Measurements from ENCODE around the gene SRSF5. TPM values are rescaled to one million over a fixed set of nuclear protein-coding genes. Genes with fewer than 3 reads are reported as not detected.

Gene SRSF5
- total and polyA plus RNA-seq, 5 donors from 2014 or later, result 909 to 1,477 (median 1,209) TPM

DNA sequence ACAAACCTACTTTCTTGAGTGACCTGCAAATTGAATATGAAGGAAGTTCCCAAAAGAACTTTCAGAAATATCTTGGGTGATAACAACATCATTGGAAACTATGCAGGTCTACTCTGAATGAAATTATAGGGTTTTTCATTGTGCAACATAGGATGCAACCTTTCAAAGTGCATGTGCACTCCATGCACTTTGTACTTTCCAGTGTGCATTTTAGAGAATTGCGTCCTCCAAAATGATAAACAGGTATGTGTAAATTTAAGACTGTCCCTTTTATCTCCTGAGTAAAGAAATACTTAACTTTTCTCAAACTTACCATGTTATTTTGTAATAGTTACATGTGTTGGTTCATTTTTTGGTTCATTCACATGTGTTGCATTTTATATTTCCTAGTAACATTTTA lies 13.2 kb downstream of the SRSF5 start:
- no peak for ATAC-seq (ENCODE audit: low read depth in 2 of 2)

DNA sequence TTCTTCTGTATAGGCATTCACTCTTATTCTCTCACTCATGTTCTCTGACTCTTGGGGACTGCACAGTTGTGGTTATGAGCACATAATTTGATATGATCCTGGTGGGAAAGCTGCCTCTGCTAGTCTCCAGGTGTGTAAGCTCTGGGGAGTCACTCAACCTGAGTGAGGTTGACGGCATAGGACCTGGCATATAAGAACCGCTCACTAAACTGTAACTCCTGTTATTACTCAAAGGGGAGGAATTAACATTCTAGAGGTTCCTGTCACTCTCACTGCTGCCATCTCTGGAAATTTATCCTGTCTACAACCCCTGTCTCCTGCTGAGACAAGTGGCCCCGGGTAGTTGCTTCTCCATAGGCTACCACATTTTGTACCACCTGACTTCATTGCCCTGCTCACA lies 14.0 kb downstream of the SRSF5 start:
- H3K27ac ChIP-seq (ENCODE audit: insufficient read depth, low read length, poor library complexity, severe bottlenecking), result no peak overlapping the region
- no peak overlapping the region for H3K4me3 ChIP-seq (ENCODE audit: low read depth, low read length)
- Mint-ChIP-seq H3K36me3 (peaks cover 30% of the 10 kb centered on the region), H3K27ac (no peak overlapping the region), H3K9me3 (no peaks in the 10 kb centered on the region), H3K4me3 (no peak overlapping the region), H3K4me1 (peaks cover 30 to 45% (median 34%) of the 10 kb centered on the region in 4 donors), H3K27me3 (peaks cover 4% of the 10 kb centered on the region)
- no peaks in the 10 kb centered on the region for H3K9me3 ChIP-seq (ENCODE audit: control insufficient read depth in 2 of 2, low read length in 2 of 2)
- peaks cover 23% of the 10 kb centered on the region for H3K4me1 ChIP-seq (ENCODE audit: control insufficient read depth, insufficient read depth, low read length, poor library complexity, severe bottlenecking)
- ATAC-seq (ENCODE audit: low read depth in 2 of 2) (no peak), DNase-seq (no peak)
- peaks cover 48% of the 10 kb centered on the region for H3K36me3 ChIP-seq (ENCODE audit: control insufficient read depth, insufficient read depth, low read length)
- H3K27me3 ChIP-seq (ENCODE audit: control insufficient read depth, insufficient read depth, low read length), result no peaks in the 10 kb centered on the region

More for the DNA sequence above, 13.2 kb downstream of the SRSF5 start:
- Mint-ChIP-seq H3K27ac (no peak overlapping the region), H3K4me3 (no peak overlapping the region), H3K27me3 (peaks cover 4% of the 10 kb centered on the region), H3K36me3 (peaks cover 37% of the 10 kb centered on the region), H3K4me1 (peaks cover 34 to 53% (median 38%) of the 10 kb centered on the region in 4 donors), H3K9me3 (no peaks in the 10 kb centered on the region)
- no peak for DNase-seq
- Histone ChIP-seq H3K4me1 (ENCODE audit: control insufficient read depth, insufficient read depth, low read length, poor library complexity, severe bottlenecking) (peaks cover 29% of the 10 kb centered on the region), H3K36me3 (ENCODE audit: control insufficient read depth, insufficient read depth, low read length) (peaks cover 53% of the 10 kb centered on the region), H3K27me3 (ENCODE audit: control insufficient read depth, insufficient read depth, low read length) (no peaks in the 10 kb centered on the region), H3K27ac (ENCODE audit: insufficient read depth, low read length, poor library complexity, severe bottlenecking) (no peak overlapping the region), H3K9me3 (ENCODE audit: control insufficient read depth in 2 of 2, low read length in 2 of 2) (no peaks in the 10 kb centered on the region), H3K4me3 (ENCODE audit: low read depth, low read length) (no peak overlapping the region)

- Mint-ChIP-seq H3K27ac (no peak overlapping the region), H3K4me3 (no peak overlapping the region), H3K9me3 (no peaks in the 10 kb centered on the region), H3K27me3 (no peaks in the 10 kb centered on the region), H3K4me1 (peaks cover 2 to 13% (median 8%) of the 10 kb centered on the region in 4 donors), H3K36me3 (peaks cover 11% of the 10 kb centered on the region)
- no peak overlapping the region for H3K4me3 ChIP-seq (ENCODE audit: low read depth, low read length)
- no peak for ATAC-seq (ENCODE audit: low read depth in 2 of 2)
- no peak overlapping the region for H3K27ac ChIP-seq (ENCODE audit: insufficient read depth, low read length, poor library complexity, severe bottlenecking)
- DNase-seq, result no peak
- no peaks in the 10 kb centered on the region for H3K27me3 ChIP-seq (ENCODE audit: control insufficient read depth, insufficient read depth, low read length)
- H3K9me3 ChIP-seq (ENCODE audit: control insufficient read depth in 2 of 2, low read length in 2 of 2), result no peaks in the 10 kb centered on the region
- H3K36me3 ChIP-seq (ENCODE audit: control insufficient read depth, insufficient read depth, low read length), result peaks cover 10% of the 10 kb centered on the region
- no peaks in the 10 kb centered on the region for H3K4me1 ChIP-seq (ENCODE audit: control insufficient read depth, insufficient read depth, low read length, poor library complexity, severe bottlenecking)
Observed at GRCh38 chr14:69784942-69785341, 18.0 kb downstream of the SRSF5 start.

DNA sequence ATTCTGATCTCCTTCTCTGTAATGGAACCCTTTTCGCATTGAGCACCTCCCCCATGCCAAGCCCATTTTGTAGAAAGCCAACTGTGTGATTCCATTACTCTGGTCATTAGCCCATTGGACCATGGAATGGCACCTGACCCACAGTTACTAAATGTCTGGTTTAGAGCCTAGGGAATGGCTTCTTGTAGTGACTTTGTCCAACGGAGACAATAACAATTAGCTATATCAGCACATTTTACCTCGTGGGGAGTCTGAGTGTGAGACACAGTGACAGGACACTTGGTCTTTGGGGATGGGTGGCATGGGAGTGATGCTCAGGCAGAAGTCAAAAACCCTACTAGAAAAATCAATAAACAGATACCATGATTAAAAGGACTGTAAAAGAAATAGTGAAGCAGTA lies 19.7 kb downstream of the SRSF5 start:
- H3K9me3 Mint-ChIP-seq, result no peaks in the 10 kb centered on the region
- no peak overlapping the region for H3K4me3 Mint-ChIP-seq

DNA sequence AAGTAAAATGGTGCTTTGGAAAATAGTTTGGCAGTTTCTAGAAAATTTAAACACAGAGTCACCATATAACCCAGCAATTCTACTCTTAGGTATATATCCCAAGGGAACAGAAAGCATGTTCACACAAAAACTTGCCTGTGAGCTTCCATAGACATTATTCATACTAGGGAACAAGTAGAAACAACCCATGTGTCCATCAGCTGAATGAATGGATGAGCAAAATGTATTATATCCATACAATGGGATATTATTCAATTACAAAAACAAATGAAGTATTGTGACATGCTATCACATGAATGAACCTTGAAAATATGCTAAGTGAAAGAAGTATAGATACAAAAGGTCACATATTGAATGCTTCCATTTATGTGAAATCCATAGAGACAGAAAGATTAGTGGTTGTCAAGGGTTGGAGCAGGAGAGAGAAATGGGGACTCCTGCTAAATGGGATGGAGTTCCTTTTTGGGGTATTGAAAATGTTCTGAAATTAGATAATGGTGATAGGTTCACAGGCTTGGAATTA lies 22.2 kb downstream of the SRSF5 start:
- ATAC-seq (ENCODE audit: low read depth in 2 of 2) (no peak), DNase-seq (no peak)
- H3K27ac Mint-ChIP-seq, result no peak overlapping the region
- H3K27ac ChIP-seq (ENCODE audit: insufficient read depth, low read length, poor library complexity, severe bottlenecking), result no peak overlapping the region
- H3K9me3 ChIP-seq (ENCODE audit: control insufficient read depth in 2 of 2, low read length in 2 of 2), result no peaks in the 10 kb centered on the region
- no peak overlapping the region for H3K4me3 Mint-ChIP-seq
- H3K27me3 Mint-ChIP-seq, result no peaks in the 10 kb centered on the region
- H3K27me3 ChIP-seq (ENCODE audit: control insufficient read depth, insufficient read depth, low read length), result no peaks in the 10 kb centered on the region
- no peak overlapping the region for H3K4me3 ChIP-seq (ENCODE audit: low read depth, low read length)
- H3K36me3 ChIP-seq (ENCODE audit: control insufficient read depth, insufficient read depth, low read length), result peaks cover 5% of the 10 kb centered on the region
- H3K4me1 Mint-ChIP-seq, result no peaks in the 10 kb centered on the region
- H3K4me1 ChIP-seq (ENCODE audit: control insufficient read depth, insufficient read depth, low read length, poor library complexity, severe bottlenecking), result no peaks in the 10 kb centered on the region
- no peaks in the 10 kb centered on the region for H3K9me3 Mint-ChIP-seq
- H3K36me3 Mint-ChIP-seq, result peaks cover 7% of the 10 kb centered on the region

More for the DNA sequence above, 19.7 kb downstream of the SRSF5 start:
- DNase-seq, result no peak
- Mint-ChIP-seq H3K27me3 (no peaks in the 10 kb centered on the region), H3K27ac (no peak overlapping the region), H3K4me1 (peaks cover 0 to 5% (median 0%) of the 10 kb centered on the region in 4 donors), H3K36me3 (peaks cover 7% of the 10 kb centered on the region)
- ATAC-seq (ENCODE audit: low read depth in 2 of 2), result no peak
- no peak overlapping the region for H3K27ac ChIP-seq (ENCODE audit: insufficient read depth, low read length, poor library complexity, severe bottlenecking)
- H3K4me1 ChIP-seq (ENCODE audit: control insufficient read depth, insufficient read depth, low read length, poor library complexity, severe bottlenecking), result no peaks in the 10 kb centered on the region
- no peak overlapping the region for H3K4me3 ChIP-seq (ENCODE audit: low read depth, low read length)
- H3K27me3 ChIP-seq (ENCODE audit: control insufficient read depth, insufficient read depth, low read length), result no peaks in the 10 kb centered on the region
- H3K9me3 ChIP-seq (ENCODE audit: control insufficient read depth in 2 of 2, low read length in 2 of 2), result no peaks in the 10 kb centered on the region
- H3K36me3 ChIP-seq (ENCODE audit: control insufficient read depth, insufficient read depth, low read length), result peaks cover 5% of the 10 kb centered on the region

GRCh38 chr14:69792887-69793421 lies 26.0 kb downstream of the SRSF5 start:
- Histone ChIP-seq H3K9me3 (ENCODE audit: control insufficient read depth in 2 of 2, low read length in 2 of 2) (no peaks in the 10 kb centered on the region), H3K27ac (ENCODE audit: insufficient read depth, low read length, poor library complexity, severe bottlenecking) (no peak overlapping the region), H3K4me1 (ENCODE audit: control insufficient read depth, insufficient read depth, low read length, poor library complexity, severe bottlenecking) (no peaks in the 10 kb centered on the region), H3K27me3 (ENCODE audit: control insufficient read depth, insufficient read depth, low read length) (no peaks in the 10 kb centered on the region), H3K4me3 (ENCODE audit: low read depth, low read length) (no peak overlapping the region), H3K36me3 (ENCODE audit: control insufficient read depth, insufficient read depth, low read length) (no peaks in the 10 kb centered on the region)
- DNase-seq (no peak), ATAC-seq (ENCODE audit: low read depth in 2 of 2) (no peak)
- Mint-ChIP-seq H3K9me3 (no peaks in the 10 kb centered on the region), H3K27ac (no peak overlapping the region), H3K36me3 (no peaks in the 10 kb centered on the region), H3K4me3 (no peak overlapping the region), H3K4me1 (no peaks in the 10 kb centered on the region), H3K27me3 (no peaks in the 10 kb centered on the region)

DNA sequence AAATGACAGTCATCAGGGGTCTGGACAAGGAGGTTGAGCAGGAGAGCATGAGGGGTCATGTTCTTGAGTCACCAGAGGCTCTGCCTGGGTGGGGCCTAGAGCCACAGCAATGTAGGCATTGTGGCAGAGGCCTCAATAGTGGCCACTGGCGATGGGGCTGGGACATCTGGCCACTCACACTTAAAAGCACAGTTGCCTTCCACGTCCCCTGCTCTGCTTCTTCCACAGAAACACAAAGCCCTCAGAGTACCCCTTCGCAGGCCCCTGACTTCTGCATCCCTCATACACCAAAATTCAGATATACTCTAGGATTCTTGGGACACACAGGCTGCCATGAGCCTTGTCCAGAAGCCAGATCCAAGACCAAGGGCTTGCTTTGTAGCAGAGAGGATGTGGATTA lies 27.8 kb downstream of the SRSF5 start:
- no peak overlapping the region for H3K27ac Mint-ChIP-seq
- Histone ChIP-seq H3K27ac (ENCODE audit: insufficient read depth, low read length, poor library complexity, severe bottlenecking) (no peak overlapping the region), H3K36me3 (ENCODE audit: control insufficient read depth, insufficient read depth, low read length) (no peaks in the 10 kb centered on the region), H3K4me3 (ENCODE audit: low read depth, low read length) (no peak overlapping the region), H3K9me3 (ENCODE audit: control insufficient read depth in 2 of 2, low read length in 2 of 2) (no peaks in the 10 kb centered on the region), H3K4me1 (ENCODE audit: control insufficient read depth, insufficient read depth, low read length, poor library complexity, severe bottlenecking) (no peaks in the 10 kb centered on the region), H3K27me3 (ENCODE audit: control insufficient read depth, insufficient read depth, low read length) (no peaks in the 10 kb centered on the region)
- H3K4me3 Mint-ChIP-seq, result no peak overlapping the region
- DNase-seq, result no peak
- H3K27me3 Mint-ChIP-seq, result peaks cover 8% of the 10 kb centered on the region
- no peaks in the 10 kb centered on the region for H3K9me3 Mint-ChIP-seq
- H3K4me1 Mint-ChIP-seq, result no peaks in the 10 kb centered on the region
- H3K36me3 Mint-ChIP-seq, result no peaks in the 10 kb centered on the region
- ATAC-seq (ENCODE audit: low read depth in 2 of 2), result no peak

- peaks cover 13% of the 10 kb centered on the region for H3K27me3 Mint-ChIP-seq
- no peak for DNase-seq
- Histone ChIP-seq H3K4me1 (ENCODE audit: control insufficient read depth, insufficient read depth, low read length, poor library complexity, severe bottlenecking) (no peaks in the 10 kb centered on the region), H3K36me3 (ENCODE audit: control insufficient read depth, insufficient read depth, low read length) (no peaks in the 10 kb centered on the region), H3K4me3 (ENCODE audit: low read depth, low read length) (no peak overlapping the region), H3K9me3 (ENCODE audit: control insufficient read depth in 2 of 2, low read length in 2 of 2) (no peaks in the 10 kb centered on the region), H3K27me3 (ENCODE audit: control insufficient read depth, insufficient read depth, low read length) (no peaks in the 10 kb centered on the region), H3K27ac (ENCODE audit: insufficient read depth, low read length, poor library complexity, severe bottlenecking) (no peak overlapping the region)
- no peaks in the 10 kb centered on the region for H3K4me1 Mint-ChIP-seq
- no peaks in the 10 kb centered on the region for H3K36me3 Mint-ChIP-seq
- H3K9me3 Mint-ChIP-seq, result peaks cover 0 to 2% (median 0%) of the 10 kb centered on the region in 7 donors
- no peak overlapping the region for H3K4me3 Mint-ChIP-seq
- ATAC-seq (ENCODE audit: low read depth in 2 of 2), result no peak
- H3K27ac Mint-ChIP-seq, result no peak overlapping the region
Observed at GRCh38 chr14:69795691-69796090, 28.7 kb downstream of the SRSF5 start.

Data from CD4-positive, CD25-positive, alpha-beta regulatory T cell (primary cell).